ENCODE results near the gene FANCC.

FANCC gene

GRCh38 chr9:95058121-95058785, 259.3 kb downstream of the FANCC start:
- DNase-seq = no peak

- DNase-seq = no peak
These were observed 260.4 kb downstream of the FANCC start for GRCh38 chr9:95057101-95057500.

GRCh38 chr9:95055851-95056551, 261.5 kb downstream of the FANCC start:
- no peak for DNase-seq

- no peak for DNase-seq
These were observed 262.1 kb downstream of the FANCC start for GRCh38 chr9:95055334-95055850.

- DNase-seq = no peak
These were observed 263.6 kb downstream of the FANCC start for GRCh38 chr9:95053611-95054570.

GRCh38 chr9:95049761-95050160, 267.7 kb downstream of the FANCC start:
- no peak for DNase-seq

All from bone marrow (tissue), 2 donors.